Measurements from ENCODE around the gene SLC16A11.

DNA sequence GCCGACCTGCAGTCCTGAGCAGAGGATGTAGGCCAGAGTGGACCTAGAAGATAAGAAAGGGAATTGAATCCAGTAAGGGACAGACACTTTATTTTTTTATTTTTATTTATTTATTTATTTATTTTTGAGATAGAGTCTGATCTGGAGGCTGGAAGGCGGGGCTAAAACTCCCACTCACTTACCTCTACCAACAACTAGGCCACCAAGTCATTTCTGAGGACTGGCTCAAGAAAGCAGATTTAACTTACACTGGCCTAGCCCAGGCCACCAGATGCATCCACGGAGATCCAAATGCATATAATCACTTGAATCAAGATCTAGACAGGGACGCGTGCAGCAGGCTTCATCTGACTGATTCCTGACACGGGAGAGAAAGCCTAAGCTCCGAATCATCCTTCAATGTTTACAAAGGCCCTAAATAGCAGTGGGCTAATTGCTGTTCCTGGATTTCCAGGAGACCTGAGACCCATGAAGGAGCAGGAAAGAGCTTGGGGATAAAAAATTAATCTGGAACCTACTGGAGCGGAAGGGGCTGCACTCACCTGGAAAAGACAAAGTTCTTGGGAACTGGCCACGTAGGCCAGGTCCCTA, 49.1 kb downstream of the SLC16A11 start:
- TF ChIP-seq, protein P1, sequence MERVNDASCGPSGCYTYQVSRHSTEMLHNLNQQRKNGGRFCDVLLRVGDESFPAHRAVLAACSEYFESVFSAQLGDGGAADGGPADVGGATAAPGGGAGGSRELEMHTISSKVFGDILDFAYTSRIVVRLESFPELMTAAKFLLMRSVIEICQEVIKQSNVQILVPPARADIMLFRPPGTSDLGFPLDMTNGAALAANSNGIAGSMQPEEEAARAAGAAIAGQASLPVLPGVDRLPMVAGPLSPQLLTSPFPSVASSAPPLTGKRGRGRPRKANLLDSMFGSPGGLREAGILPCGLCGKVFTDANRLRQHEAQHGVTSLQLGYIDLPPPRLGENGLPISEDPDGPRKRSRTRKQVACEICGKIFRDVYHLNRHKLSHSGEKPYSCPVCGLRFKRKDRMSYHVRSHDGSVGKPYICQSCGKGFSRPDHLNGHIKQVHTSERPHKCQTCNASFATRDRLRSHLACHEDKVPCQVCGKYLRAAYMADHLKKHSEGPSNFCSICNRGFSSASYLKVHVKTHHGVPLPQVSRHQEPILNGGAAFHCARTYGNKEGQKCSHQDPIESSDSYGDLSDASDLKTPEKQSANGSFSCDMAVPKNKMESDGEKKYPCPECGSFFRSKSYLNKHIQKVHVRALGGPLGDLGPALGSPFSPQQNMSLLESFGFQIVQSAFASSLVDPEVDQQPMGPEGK (CRISPR knock-in tag; IDR thresholded peaks at IDR 0.05; ENCODE audit: borderline replicate concordance) = no peak
- no peak for TF ChIP-seq ZNF565 (CRISPR knock-in tag; conservative IDR thresholded peaks at IDR 0.05; ENCODE audit: low read depth)
- TF ChIP-seq, protein P2, sequence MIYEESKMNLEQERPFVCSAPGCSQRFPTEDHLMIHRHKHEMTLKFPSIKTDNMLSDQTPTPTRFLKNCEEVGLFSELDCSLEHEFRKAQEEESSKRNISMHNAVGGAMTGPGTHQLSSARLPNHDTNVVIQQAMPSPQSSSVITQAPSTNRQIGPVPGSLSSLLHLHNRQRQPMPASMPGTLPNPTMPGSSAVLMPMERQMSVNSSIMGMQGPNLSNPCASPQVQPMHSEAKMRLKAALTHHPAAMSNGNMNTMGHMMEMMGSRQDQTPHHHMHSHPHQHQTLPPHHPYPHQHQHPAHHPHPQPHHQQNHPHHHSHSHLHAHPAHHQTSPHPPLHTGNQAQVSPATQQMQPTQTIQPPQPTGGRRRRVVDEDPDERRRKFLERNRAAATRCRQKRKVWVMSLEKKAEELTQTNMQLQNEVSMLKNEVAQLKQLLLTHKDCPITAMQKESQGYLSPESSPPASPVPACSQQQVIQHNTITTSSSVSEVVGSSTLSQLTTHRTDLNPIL (CRISPR knock-in tag; IDR thresholded peaks at IDR 0.05; ENCODE audit: low read depth) = no peak
- TF ChIP-seq, protein P3, sequence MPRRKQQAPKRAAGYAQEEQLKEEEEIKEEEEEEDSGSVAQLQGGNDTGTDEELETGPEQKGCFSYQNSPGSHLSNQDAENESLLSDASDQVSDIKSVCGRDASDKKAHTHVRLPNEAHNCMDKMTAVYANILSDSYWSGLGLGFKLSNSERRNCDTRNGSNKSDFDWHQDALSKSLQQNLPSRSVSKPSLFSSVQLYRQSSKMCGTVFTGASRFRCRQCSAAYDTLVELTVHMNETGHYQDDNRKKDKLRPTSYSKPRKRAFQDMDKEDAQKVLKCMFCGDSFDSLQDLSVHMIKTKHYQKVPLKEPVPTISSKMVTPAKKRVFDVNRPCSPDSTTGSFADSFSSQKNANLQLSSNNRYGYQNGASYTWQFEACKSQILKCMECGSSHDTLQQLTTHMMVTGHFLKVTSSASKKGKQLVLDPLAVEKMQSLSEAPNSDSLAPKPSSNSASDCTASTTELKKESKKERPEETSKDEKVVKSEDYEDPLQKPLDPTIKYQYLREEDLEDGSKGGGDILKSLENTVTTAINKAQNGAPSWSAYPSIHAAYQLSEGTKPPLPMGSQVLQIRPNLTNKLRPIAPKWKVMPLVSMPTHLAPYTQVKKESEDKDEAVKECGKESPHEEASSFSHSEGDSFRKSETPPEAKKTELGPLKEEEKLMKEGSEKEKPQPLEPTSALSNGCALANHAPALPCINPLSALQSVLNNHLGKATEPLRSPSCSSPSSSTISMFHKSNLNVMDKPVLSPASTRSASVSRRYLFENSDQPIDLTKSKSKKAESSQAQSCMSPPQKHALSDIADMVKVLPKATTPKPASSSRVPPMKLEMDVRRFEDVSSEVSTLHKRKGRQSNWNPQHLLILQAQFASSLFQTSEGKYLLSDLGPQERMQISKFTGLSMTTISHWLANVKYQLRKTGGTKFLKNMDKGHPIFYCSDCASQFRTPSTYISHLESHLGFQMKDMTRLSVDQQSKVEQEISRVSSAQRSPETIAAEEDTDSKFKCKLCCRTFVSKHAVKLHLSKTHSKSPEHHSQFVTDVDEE (CRISPR knock-in tag; IDR thresholded peaks at IDR 0.05) = no peak
